WI38 (cell line): ENCODE data around the gene TMEM123.

ENCODE experiments used
- H3K4me3 ChIP-seq: 2 replicates; pipeline ENCODE4 v1.5.1; 2011; ENCODE audit warnings: low read depth, mild to moderate bottlenecking, control low read depth, low read length
- TF ChIP-seq, protein P1 (sequence below): IDR thresholded peaks from 2 replicates; pipeline ENCODE4 v1.5.1; 2012; ENCODE audit warnings: low read depth, mild to moderate bottlenecking, control low read depth, low read length

The TMEM123 gene

GRCh38 chr11:102485095-102485722, 32.6 kb upstream of the TMEM123 start:
- TF ChIP-seq, protein P1, sequence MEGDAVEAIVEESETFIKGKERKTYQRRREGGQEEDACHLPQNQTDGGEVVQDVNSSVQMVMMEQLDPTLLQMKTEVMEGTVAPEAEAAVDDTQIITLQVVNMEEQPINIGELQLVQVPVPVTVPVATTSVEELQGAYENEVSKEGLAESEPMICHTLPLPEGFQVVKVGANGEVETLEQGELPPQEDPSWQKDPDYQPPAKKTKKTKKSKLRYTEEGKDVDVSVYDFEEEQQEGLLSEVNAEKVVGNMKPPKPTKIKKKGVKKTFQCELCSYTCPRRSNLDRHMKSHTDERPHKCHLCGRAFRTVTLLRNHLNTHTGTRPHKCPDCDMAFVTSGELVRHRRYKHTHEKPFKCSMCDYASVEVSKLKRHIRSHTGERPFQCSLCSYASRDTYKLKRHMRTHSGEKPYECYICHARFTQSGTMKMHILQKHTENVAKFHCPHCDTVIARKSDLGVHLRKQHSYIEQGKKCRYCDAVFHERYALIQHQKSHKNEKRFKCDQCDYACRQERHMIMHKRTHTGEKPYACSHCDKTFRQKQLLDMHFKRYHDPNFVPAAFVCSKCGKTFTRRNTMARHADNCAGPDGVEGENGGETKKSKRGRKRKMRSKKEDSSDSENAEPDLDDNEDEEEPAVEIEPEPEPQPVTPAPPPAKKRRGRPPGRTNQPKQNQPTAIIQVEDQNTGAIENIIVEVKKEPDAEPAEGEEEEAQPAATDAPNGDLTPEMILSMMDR = no peak
- H3K4me3 ChIP-seq = no peak overlapping the region

GRCh38 chr11:102482433-102482832, 29.9 kb upstream of the TMEM123 start:
- no peak overlapping the region for H3K4me3 ChIP-seq
- TF ChIP-seq, protein P1 = no peak

GRCh38 chr11:102479733-102480132, 27.2 kb upstream of the TMEM123 start:
- TF ChIP-seq, protein P1 = no peak

DNA sequence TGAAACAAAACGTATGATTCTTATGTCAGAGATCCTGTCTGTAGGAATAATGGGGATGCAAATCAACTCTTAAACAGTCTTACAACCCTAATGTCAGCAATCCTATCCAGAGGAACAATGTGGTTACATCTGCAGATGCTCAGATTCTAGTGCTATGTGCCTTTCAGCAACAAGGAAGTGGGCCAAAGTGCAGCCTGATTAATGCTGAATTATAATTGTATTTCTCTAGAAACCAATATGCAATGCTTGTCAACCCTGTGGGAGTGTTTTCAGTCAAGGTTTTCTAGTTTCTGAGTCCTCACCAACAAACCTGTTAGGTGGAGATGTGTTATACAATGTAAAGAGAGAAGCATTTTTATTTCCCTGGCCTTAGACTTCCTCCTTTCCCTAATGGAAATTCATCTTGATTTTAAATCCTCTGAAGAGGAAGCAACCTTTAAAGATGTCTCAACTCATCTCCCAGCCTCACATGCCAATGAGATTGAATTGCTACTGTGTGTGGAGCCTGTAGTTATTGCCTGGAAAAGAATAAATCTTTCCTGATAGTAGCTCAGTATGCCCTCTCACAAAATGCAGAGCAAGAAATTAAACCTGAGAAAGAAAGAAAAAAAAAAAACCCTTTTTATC, 26.2 kb upstream of the TMEM123 start:
- TF ChIP-seq, protein P1 = no peak
- no peak overlapping the region for H3K4me3 ChIP-seq

More at GRCh38 chr11:102479733-102480132, 27.2 kb upstream of the TMEM123 start:
- no peak overlapping the region for H3K4me3 ChIP-seq

- H3K4me3 ChIP-seq = no peak overlapping the region
- TF ChIP-seq, protein P1 = no peak
Measured at GRCh38 chr11:102476812-102477211, 24.2 kb upstream of the TMEM123 start.

- TF ChIP-seq, protein P1 = no peak
- no peak overlapping the region for H3K4me3 ChIP-seq
Measured at GRCh38 chr11:102476069-102476468, 23.5 kb upstream of the TMEM123 start.

DNA sequence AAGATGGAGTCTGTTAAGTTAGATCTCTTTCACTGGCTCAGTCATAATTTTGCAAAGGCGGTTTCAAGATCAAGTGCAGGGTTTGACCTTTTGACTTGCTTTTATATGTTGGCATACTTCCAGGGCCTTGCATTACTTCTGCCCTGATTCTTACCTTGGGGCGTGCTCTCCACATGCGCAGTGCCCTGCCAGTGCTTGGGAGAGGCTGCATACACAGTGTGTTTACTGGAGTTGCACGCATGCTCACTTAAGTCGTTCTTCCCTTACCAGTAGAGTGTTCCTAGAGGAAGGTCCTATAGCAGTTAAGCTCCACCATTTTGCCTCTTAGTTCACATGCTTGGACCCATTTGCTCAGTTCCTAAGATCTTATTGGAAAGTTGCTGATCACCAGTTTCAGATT, 21.0 kb upstream of the TMEM123 start:
- TF ChIP-seq, protein P1 = no peak
- no peak overlapping the region for H3K4me3 ChIP-seq
